BLaER1 (cell line): Measurements from ENCODE around the gene GAB4.

Source experiments
- H3K27ac ChIP-seq: shearing (Covaris generic); formaldehyde crosslinking; 2 replicates; pipeline ENCODE4 v1.8.1; 2022
- H3K27me3 ChIP-seq: shearing (Covaris generic); formaldehyde crosslinking; 2 replicates; pipeline ENCODE4 v1.8.1; 2022
- H3K36me3 ChIP-seq: shearing (Covaris generic); formaldehyde crosslinking; 2 replicates; pipeline ENCODE4 v1.8.1; 2022
- H3K4me1 ChIP-seq: shearing (Covaris generic); formaldehyde crosslinking; 2 replicates; pipeline ENCODE4 v1.8.1; 2022
- H3K4me2 ChIP-seq: shearing (Covaris generic); formaldehyde crosslinking; 2 replicates; pipeline ENCODE4 v1.8.1; 2022
- H3K4me3 ChIP-seq: shearing (Covaris generic); formaldehyde crosslinking; 2 replicates; pipeline ENCODE4 v1.8.1; 2022
- H3K9ac ChIP-seq: shearing (Covaris generic); formaldehyde crosslinking; 2 replicates; pipeline ENCODE4 v1.8.1; 2022
- H3K9me3 ChIP-seq: shearing (Covaris generic); formaldehyde crosslinking; 2 replicates; pipeline ENCODE4 v1.8.1; 2022
- H4K20me1 ChIP-seq: shearing (Covaris generic); formaldehyde crosslinking; 2 replicates; pipeline ENCODE4 v1.8.1; 2022
- Cebpa-rat ChIP-seq: shearing (Covaris generic); IDR thresholded peaks from 2 replicates; pipeline ENCODE4 v1.8.1; 2022

The GAB4 gene

GRCh38 chr22:16914006-16914405 lies 94.0 kb downstream of the GAB4 start:
- H3K27me3 ChIP-seq: no peaks in the 10 kb centered on the region
- no peak overlapping the region for H3K4me3 ChIP-seq
- no peak overlapping the region; the same call in 1 of the 2 replicates for H3K4me2 ChIP-seq
- no peaks in the 10 kb centered on the region for H3K9me3 ChIP-seq
- H3K27ac ChIP-seq: no peak overlapping the region
- no peak for TF ChIP-seq Cebpa-rat
- no peaks in the 10 kb centered on the region for H4K20me1 ChIP-seq
- no peak overlapping the region for H3K9ac ChIP-seq
- H3K4me1 ChIP-seq: peaks cover 20% of the 10 kb centered on the region
- H3K36me3 ChIP-seq: no peaks in the 10 kb centered on the region

- H3K9ac ChIP-seq: no peak overlapping the region
- no peaks in the 10 kb centered on the region for H3K36me3 ChIP-seq
- H3K9me3 ChIP-seq: no peaks in the 10 kb centered on the region
- TF ChIP-seq Cebpa-rat: no peak
- no peaks in the 10 kb centered on the region for H4K20me1 ChIP-seq
- no peaks in the 10 kb centered on the region for H3K27me3 ChIP-seq
- peaks cover 20% of the 10 kb centered on the region for H3K4me1 ChIP-seq
- no peak overlapping the region for H3K27ac ChIP-seq
- H3K4me2 ChIP-seq: no peak overlapping the region
- H3K4me3 ChIP-seq: no peak overlapping the region
These were observed 95.7 kb downstream of the GAB4 start for GRCh38 chr22:16912281-16912680.
